ENCODE data around the gene STX2. TPM values are rescaled to one million over a fixed set of nuclear protein-coding genes. Genes with fewer than 3 reads are reported as not detected.
"Not testable (repeated sequence)": the region's sequence is repeated elsewhere in the genome, so short reads cannot be mapped to it uniquely, and the experiment has no call there.

STX2 gene
- total RNA-seq, 1 donor, result 58.3 TPM

GRCh38 chr12:130792821-130793553, 46.1 kb downstream of the STX2 start:
- no peak overlapping the region for H3K4me3 ChIP-seq (ENCODE audit: low read depth, low read length)
- no peak for DNase-seq (ENCODE audit: low read depth)
- no peak for TF ChIP-seq CTCF (IDR thresholded peaks at IDR 0.05; ENCODE audit: insufficient read depth, low read depth, low read length)

- DNase-seq (ENCODE audit: low read depth), result no peak
- TF ChIP-seq CTCF (IDR thresholded peaks at IDR 0.05; ENCODE audit: insufficient read depth, low read depth, low read length), result no peak
- H3K4me3 ChIP-seq (ENCODE audit: low read depth, low read length), result no peak overlapping the region
These were observed 47.4 kb downstream of the STX2 start for GRCh38 chr12:130791629-130792028.

GRCh38 chr12:130788515-130788914, 50.5 kb downstream of the STX2 start:
- no peak overlapping the region for H3K4me3 ChIP-seq (ENCODE audit: low read depth, low read length)

GRCh38 chr12:130787445-130788410, 51.3 kb downstream of the STX2 start:
- no peak for TF ChIP-seq CTCF (IDR thresholded peaks at IDR 0.05; ENCODE audit: insufficient read depth, low read depth, low read length)
- H3K4me3 ChIP-seq (ENCODE audit: low read depth, low read length), result no peak overlapping the region
- no peak for DNase-seq (ENCODE audit: low read depth)

More at GRCh38 chr12:130788515-130788914, 50.5 kb downstream of the STX2 start:
- no peak for DNase-seq (ENCODE audit: low read depth)
- no peak for TF ChIP-seq CTCF (IDR thresholded peaks at IDR 0.05; ENCODE audit: insufficient read depth, low read depth, low read length)

GRCh38 chr12:130787041-130787440, 52.0 kb downstream of the STX2 start:
- H3K4me3 ChIP-seq (ENCODE audit: low read depth, low read length), result no peak overlapping the region
- TF ChIP-seq CTCF (IDR thresholded peaks at IDR 0.05; ENCODE audit: insufficient read depth, low read depth, low read length), result no peak
- no peak for DNase-seq (ENCODE audit: low read depth)

GRCh38 chr12:130783110-130783715, 55.8 kb downstream of the STX2 start:
- no peak for DNase-seq (ENCODE audit: low read depth)
- H3K4me3 ChIP-seq (ENCODE audit: low read depth, low read length), result no peak overlapping the region
- TF ChIP-seq CTCF (IDR thresholded peaks at IDR 0.05; ENCODE audit: insufficient read depth, low read depth, low read length), result no peak

GRCh38 chr12:130782245-130782644, 56.8 kb downstream of the STX2 start:
- not testable (repeated sequence) for H3K4me3 ChIP-seq (ENCODE audit: low read depth, low read length); DNase-seq (ENCODE audit: low read depth)
